Pancreas (tissue), 10 donors: ENCODE measurements around the gene FHIT. TPM values are rescaled to one million over a fixed set of nuclear protein-coding genes. Genes with fewer than 3 reads are reported as not detected.
"Not testable (repeated sequence)": the region's sequence is repeated elsewhere in the genome, so short reads cannot be mapped to it uniquely, and the experiment has no call there.

ENCODE experiments used
- ATAC-seq, 4 donors: fragments of 200-7000 bp; cut with Tn5 transposase; one replicate each; pipeline versions ENCODE4 v1.8.0 to v1.9.1; 2020; ENCODE audit warnings: mild to moderate bottlenecking in 4 of 4, moderate library complexity in 4 of 4
- DNase-seq, 6 donors: peaks; one replicate each; pipeline ENCODE4 v3.0.0-alpha.2; 2020
- FAIRE-seq: peaks from 2 replicates; lab custom pipeline; 2012; peaks lifted over from hg19 to GRCh38; lab: Jason Lieb, UNC
- H3K27ac ChIP-seq, 4 donors: fragments of 200-600 bp; sonication (generic); 1 replicate in 3 of 4; 2 replicates in 1 of 4; pipeline versions ENCODE4 v1.5.0 to v1.8.0; 2020
- H3K27me3 ChIP-seq, 4 donors: fragments of 200-600 bp; one replicate each; pipeline ENCODE4 v1.8.0; 2021
- H3K36me3 ChIP-seq, 3 donors: fragments of 200-600 bp; sonication (generic) in 1 of 3; one replicate each; pipeline versions ENCODE4 v1.5.0 to v1.8.0; 2020 to 2021
- H3K4me1 ChIP-seq, 3 donors: fragments of 200-600 bp; one replicate each; pipeline ENCODE4 v1.8.0; 2021
- H3K4me3 ChIP-seq, 4 donors: fragments of 200-600 bp; sonication (generic) in 2 of 4; one replicate each; pipeline versions ENCODE4 v1.5.0 to v1.8.0; 2020 to 2021
- H3K9me3 ChIP-seq, 4 donors: fragments of 200-600 bp; one replicate each; pipeline ENCODE4 v1.8.0; 2021
- WGBS, 2 donors: extraction: QIAGEN DNeasy Blood & Tissue Kit; methylation state at CpG; one replicate each; pipeline ENCODE4 v1.1.7; 2013; 5-methylcytosine and 5-hydroxymethylcytosine counted together
- intact Hi-C, 3 donors: fragments of 100-400 bp; cut with DNase I; formaldehyde crosslinking; loops; one replicate each; pipeline versions ENCODE4 v1.11.1 to v1.14.2; 2022
- polyA plus RNA-seq, 2 donors: library from polyadenylated mRNA; stranded (reverse); fragments of 200-250 nt; gene quantifications; one replicate each; pipeline ENCODE4 v1.2.3, GENCODE V29; 2013
- total RNA-seq, 6 donors: library from RNA; stranded (reverse); fragmentation: NEBNext Ultra II Directional in 4 of 6; extraction: Animal tissue kit (Norgen Biotek cat#: 25700) in 4 of 6; gene quantifications; one replicate each; pipeline versions ENCODE4 v1.2.1 to v1.2.4, GENCODE V29; 2021 to 2023
- TF ChIP-seq, protein P1 (sequence below), 4 donors: fragments of 200-600 bp; sonication (generic) in 3 of 4; IDR thresholded peaks; one replicate each; pipeline versions ENCODE4 v1.5.0 to v1.8.0; 2021; ENCODE audit warnings: antibody characterized with exemption in 4 of 4
- donor health status: healthy with polysubstance abuse.
- donor health status: DM: no; HTN: no; CAD: no; lungs with moderate emphysema.
- donor health status: DM: no; HTN: no; CAD: no.
- donor health status: control.
- donor health status: control.
- donor health status: Bipolar disorder and iron deficiency.
- donor health status: DM: yes; HTN: yes; CAD: no.
- donor health status: DM: no; HTN: no; CAD: no.
- donor health status: DM: no; HTN: no; CAD: no.
- donor health status: DM: yes; HTN: yes; CAD: no.

FHIT gene
- total and polyA plus RNA-seq, 8 donors = 4.8 to 15.7 (median 8.0) TPM

DNA sequence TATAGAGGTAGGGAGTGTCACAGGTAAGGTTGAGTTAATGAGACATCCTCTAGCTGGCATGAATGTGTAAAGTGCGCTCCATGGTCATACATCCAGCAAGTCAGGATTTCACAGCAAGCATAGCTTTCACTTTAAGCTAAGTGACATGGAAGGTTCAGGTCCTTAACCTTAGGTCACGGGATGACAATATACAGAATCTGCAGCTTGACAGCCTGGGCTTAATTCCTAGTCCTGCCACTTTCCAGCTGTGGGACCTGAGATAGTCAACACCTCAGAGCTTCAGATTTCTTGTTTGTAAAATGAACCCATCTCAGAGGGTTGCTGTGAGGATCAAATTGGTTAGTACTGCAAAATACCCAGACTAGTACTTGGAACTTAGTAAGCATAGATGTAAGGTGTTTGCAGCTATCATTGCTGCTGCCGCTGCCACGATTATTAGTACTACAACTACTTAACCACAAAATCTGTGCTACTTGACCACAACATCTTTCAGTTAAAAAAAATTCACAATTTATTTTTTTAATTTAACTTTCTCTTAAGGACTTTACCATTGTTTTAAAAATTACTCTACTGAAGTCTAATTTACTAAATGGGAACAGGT lies 1311.3 kb downstream of the FHIT start:
- Histone ChIP-seq H3K36me3 (no peaks in the 10 kb centered on the region), H3K9me3 (no peaks in the 10 kb centered on the region), H3K27me3 (no peaks in the 10 kb centered on the region), H3K4me3 (no peak overlapping the region), H3K27ac (no peak overlapping the region), H3K4me1 (no peaks in the 10 kb centered on the region)
- DNase-seq = no peak
- intact Hi-C loops = no loop called here
- WGBS, 2 donors = 94 to 95% methylated on average over 4 of the region's 4 CpGs
- TF ChIP-seq, protein P1, sequence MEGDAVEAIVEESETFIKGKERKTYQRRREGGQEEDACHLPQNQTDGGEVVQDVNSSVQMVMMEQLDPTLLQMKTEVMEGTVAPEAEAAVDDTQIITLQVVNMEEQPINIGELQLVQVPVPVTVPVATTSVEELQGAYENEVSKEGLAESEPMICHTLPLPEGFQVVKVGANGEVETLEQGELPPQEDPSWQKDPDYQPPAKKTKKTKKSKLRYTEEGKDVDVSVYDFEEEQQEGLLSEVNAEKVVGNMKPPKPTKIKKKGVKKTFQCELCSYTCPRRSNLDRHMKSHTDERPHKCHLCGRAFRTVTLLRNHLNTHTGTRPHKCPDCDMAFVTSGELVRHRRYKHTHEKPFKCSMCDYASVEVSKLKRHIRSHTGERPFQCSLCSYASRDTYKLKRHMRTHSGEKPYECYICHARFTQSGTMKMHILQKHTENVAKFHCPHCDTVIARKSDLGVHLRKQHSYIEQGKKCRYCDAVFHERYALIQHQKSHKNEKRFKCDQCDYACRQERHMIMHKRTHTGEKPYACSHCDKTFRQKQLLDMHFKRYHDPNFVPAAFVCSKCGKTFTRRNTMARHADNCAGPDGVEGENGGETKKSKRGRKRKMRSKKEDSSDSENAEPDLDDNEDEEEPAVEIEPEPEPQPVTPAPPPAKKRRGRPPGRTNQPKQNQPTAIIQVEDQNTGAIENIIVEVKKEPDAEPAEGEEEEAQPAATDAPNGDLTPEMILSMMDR (IDR thresholded peaks at IDR 0.05) = no peak
- ATAC-seq = no peak
- FAIRE-seq = no peak

DNA sequence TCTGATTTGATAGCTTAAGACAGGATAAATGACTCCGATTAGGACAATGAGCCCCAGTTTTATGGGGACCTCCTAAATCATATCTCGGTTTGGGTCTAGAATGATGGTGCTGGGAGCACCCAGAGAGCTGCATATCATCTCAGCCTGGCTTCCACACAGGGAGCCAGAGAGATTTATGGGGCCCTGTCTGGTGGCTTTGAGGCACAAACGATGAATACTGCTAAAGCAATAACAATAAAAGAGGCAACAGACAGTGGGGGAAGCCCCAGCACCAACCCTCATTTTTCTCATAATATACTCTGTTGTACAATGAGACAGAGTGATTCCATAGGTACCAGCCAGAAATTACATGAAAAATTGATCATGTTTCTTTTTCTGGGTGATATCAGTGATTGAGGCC lies 1312.4 kb downstream of the FHIT start:
- Histone ChIP-seq H3K27me3 (no peaks in the 10 kb centered on the region), H3K27ac (no peak overlapping the region), H3K9me3 (no peaks in the 10 kb centered on the region), H3K4me1 (no peaks in the 10 kb centered on the region), H3K36me3 (no peaks in the 10 kb centered on the region), H3K4me3 (no peak overlapping the region)
- TF ChIP-seq, protein P1 (IDR thresholded peaks at IDR 0.05) = no peak
- FAIRE-seq = no peak
- WGBS, 2 donors = 87 to 97% methylated on average over 3 of the region's 3 CpGs
- no peak for DNase-seq
- intact Hi-C loops = no loop called here
- no peak for ATAC-seq

DNA sequence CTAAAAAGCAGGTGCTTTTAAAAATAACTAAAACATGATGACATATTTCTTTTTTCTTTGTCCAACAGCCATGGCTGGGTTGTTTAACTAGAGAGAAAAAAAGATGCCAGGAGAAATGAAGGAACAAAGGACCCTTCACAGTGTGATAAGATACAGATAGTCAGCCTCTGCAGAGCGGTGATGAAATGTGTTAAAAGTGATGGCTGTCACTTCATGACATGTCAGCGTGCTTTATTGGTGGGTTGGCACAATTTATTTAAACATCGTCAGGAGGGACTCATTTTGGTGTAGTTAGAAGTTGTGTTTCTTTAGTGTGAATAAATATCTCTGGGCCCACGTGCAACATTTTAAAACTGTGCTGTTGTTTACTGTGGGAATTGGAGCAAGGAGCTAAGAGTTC lies 1314.1 kb downstream of the FHIT start:
- Histone ChIP-seq H3K27me3 (no peaks in the 10 kb centered on the region), H3K4me3 (no peak overlapping the region), H3K4me1 (no peaks in the 10 kb centered on the region), H3K36me3 (no peaks in the 10 kb centered on the region), H3K9me3 (no peaks in the 10 kb centered on the region), H3K27ac (no peak overlapping the region)
- TF ChIP-seq, protein P1 (IDR thresholded peaks at IDR 0.05) = no peak
- no peak for DNase-seq
- 78 to 84% methylated on average over 4 of the region's 4 CpGs for WGBS, 2 donors
- no peak for ATAC-seq
- intact Hi-C loops = no loop called here
- FAIRE-seq = no peak

DNA sequence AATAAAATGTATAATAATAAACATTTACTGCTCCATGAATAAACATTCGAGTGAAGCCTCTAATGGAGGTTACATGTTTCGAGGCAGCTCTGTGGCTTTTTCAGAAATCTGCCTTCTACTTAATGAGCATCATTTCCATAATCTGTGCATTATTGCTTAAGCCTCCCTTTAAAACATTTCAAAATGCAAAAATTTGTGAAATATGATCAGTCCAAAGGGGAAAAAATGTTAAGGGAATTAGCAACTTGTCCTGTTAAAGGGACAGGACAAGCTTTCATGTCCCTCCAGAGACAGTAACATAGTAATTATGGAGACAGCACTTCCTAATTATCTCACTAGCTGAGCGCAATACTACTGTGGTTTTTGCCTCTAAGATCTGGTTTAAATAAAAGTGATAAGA lies 1314.8 kb downstream of the FHIT start:
- 85 to 95% methylated on average over 3 of the region's 3 CpGs for WGBS, 2 donors
- TF ChIP-seq, protein P1 (IDR thresholded peaks at IDR 0.05) = no peak
- Histone ChIP-seq H3K27me3 (no peaks in the 10 kb centered on the region), H3K36me3 (no peaks in the 10 kb centered on the region), H3K4me3 (no peak overlapping the region), H3K4me1 (no peaks in the 10 kb centered on the region), H3K27ac (no peak overlapping the region), H3K9me3 (no peaks in the 10 kb centered on the region)
- no peak for DNase-seq
- intact Hi-C loops = no loop called here
- ATAC-seq = no peak
- FAIRE-seq = no peak

DNA sequence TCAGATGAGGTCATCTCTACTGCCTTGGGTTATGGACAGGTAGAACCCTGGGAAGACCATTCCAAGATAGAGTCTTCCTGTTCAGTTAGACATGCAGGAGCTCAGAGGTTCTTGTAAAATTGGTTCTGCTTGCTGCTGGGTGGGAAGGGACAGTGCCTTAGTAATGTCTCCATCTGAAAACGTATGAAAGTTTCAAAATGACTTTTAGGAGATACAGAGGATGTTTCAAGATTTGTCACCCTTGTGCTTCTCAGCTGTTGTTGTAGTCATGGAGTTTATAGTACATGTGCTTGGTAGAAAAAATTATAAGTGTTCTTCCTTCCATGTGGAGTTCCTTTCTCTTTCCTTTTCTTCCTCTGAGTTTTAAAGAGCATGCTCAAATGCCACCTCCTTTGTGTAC lies 1316.2 kb downstream of the FHIT start:
- DNase-seq (no peak), FAIRE-seq (no peak), ATAC-seq (no peak)
- intact Hi-C loops = no loop called here
- no peak overlapping the region for H3K4me3 ChIP-seq
- H3K36me3 ChIP-seq = no peaks in the 10 kb centered on the region
- TF ChIP-seq, protein P1 (IDR thresholded peaks at IDR 0.05) = no peak
- no peaks in the 10 kb centered on the region for H3K27me3 ChIP-seq
- H3K9me3 ChIP-seq = no peaks in the 10 kb centered on the region
- H3K27ac ChIP-seq = no peak overlapping the region
- 73 to 85% methylated on average over 1 of the region's 1 CpG for WGBS, 2 donors
- H3K4me1 ChIP-seq = no peaks in the 10 kb centered on the region

DNA sequence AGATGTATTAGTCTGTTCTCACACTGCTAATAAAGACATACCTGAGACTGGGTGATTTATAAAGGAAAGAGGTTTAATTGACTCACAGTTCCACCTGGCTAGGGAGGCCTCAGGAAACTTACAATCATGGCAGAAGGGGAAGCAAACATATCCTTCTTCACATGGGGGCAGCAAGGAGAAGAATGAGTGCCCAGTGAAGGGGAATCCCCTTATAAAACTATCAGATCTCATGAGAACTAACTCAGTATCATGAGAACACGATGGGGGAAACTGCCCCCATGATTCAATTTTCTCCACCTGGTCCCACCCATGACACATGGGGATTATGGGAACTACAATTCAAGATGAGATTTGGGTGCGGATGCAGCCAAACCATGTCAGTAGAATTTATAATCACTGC lies 1316.7 kb downstream of the FHIT start:
- H3K4me3 ChIP-seq, DNase-seq, H3K9me3 ChIP-seq, intact Hi-C loops, H3K36me3 ChIP-seq, H3K27me3 ChIP-seq, FAIRE-seq, H3K4me1 ChIP-seq, ATAC-seq, H3K27ac ChIP-seq: not testable (repeated sequence)
- 74 to 87% methylated on average over 2 of the region's 2 CpGs for WGBS, 2 donors
